Prostate gland (tissue), 2 donors: Measurements from ENCODE around the gene SERPINA10.

ENCODE experiments used
- CTCF ChIP-seq, 4 experiments: fragments of 200-600 bp in 2 of 4; fragments of 450-650 bp in 2 of 4; sonication (generic) in 2 of 4; IDR thresholded peaks; 1 replicate in 3 of 4; 2 replicates in 1 of 4; pipeline ENCODE4 v1.5.1; 2016 to 2019; ENCODE audit warnings: antibody characterized with exemption in 4 of 4, mild to moderate bottlenecking in 2 of 4, moderate library complexity in 2 of 4
- POLR2AphosphoS5 ChIP-seq: sonication (generic); formaldehyde crosslinking; IDR thresholded peaks from one replicate; pipeline ENCODE4 v1.6.1; 2017; ENCODE audit warnings: antibody characterized with exemption

- no peak for TF ChIP-seq CTCF (IDR thresholded peaks at IDR 0.05)
- no peak for TF ChIP-seq POLR2AphosphoS5
Observed at GRCh38 chr14:94337274-94337673, 44.2 kb upstream of the SERPINA10 start.
